Fibroblast of skin of abdomen (primary cell): ENCODE data around the gene GALNT13.

ENCODE experiments used
- DNase-seq: peaks from one replicate; pipeline ENCODE4 v3.0.0-alpha.2; 2013

The GALNT13 gene

DNA sequence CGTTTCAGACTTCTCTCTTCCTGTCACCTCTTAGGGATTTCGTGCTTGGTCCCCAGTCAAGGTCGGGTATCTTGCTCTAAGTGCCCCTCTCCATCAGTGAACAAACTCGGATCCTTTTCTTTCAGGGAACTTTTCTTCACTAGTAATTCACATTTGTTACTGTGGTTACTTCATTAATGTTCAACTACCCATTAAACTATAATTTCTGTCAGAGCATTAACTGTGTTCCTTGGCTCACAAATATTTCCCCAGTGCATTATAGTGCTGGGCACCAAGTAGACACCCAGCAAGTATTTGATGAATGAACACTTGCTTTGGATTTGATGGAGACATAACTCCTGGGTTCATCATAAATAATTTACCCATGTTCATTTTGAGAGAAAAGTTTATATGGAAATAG, 617.1 kb downstream of the GALNT13 start:
- DNase-seq = no peak

DNA sequence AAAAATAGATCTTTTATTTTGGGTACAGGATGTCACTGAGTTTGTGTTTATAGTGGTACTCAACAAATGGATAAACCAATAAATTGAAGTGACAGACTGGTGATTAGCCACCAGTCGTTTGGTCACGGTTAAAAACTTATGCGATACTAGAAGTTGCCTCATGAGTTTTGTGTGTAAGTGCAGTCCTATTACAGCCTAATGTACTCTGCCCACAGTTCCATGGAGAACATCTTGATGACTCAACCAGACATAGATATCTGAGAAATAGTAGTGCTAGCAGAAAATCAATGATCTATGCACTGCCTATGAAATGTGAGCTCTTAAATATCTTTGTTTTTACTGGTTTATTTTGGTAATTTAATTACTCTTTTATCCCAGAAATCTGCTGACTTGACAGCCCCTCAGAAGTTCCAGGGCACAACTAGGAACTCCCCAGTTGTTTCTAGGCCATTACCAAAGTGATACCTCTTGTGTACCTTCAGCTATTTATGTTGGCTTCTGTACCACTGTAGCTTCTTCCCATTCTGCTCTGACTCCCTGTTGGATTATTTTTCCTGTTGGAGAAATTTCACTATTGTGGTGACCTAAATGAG, 617.6 kb downstream of the GALNT13 start:
- DNase-seq = no peak

- no peak for DNase-seq
Measured at GRCh38 chr2:154490530-154490929, 618.8 kb downstream of the GALNT13 start.

DNA sequence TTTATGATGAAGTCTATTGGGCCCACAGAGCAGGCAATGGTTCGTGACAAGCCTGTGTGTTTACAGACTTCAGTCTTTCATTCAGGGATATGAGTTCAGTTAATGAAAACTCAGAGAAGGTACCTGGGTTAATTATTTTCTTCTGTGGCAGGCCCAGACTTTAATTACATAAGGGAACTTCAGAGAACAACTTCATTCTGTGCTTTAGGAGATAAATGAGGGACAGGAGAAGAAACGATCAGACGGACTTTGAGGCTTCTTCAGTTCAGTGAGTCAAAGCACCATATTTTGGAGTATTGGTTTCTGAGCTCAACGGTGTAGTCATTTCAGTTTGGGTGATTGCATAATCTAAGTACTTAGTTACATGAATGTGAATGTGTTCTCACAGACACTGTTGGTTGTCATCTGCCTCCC, 623.7 kb downstream of the GALNT13 start:
- DNase-seq = no peak

DNA sequence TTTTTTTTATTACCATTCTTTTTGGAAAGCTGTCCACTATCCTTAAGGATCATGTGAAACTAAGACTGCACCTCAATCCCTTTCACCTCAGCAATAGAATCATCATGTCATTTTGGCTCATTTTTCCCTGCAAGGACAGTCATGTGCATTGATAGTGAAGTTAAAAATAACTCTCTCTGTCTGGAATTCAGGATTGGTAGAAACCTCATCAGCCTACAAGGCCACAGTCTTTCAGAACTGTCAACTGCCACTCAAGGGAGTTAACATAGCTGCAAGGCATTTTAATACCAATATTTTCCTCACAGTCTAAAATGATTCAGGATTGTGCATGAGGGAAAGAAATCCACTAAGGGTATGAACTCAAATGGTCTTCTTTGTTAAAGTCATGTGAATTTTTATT, 625.3 kb downstream of the GALNT13 start:
- DNase-seq = no peak
